HCT116 (cell line): ENCODE data around the gene SLC24A3.

Experiments
- CEBPB ChIP-seq: IDR thresholded peaks from 2 replicates; pipeline ENCODE4 v1.6.1; 2012; ENCODE audit warnings: low read depth
- EZH2 ChIP-seq: fragments of 200-600 bp; sonication (generic); IDR thresholded peaks from 2 replicates; pipeline ENCODE4 v1.6.1; 2017; ENCODE audit warnings: antibody characterized with exemption, mixed run types
- JUND ChIP-seq: IDR thresholded peaks from 2 replicates; pipeline ENCODE4 v1.6.1; 2012
- POLR2A ChIP-seq: IDR thresholded peaks from 2 replicates; pipeline ENCODE4 v1.7.0; 2011; ENCODE audit warnings: borderline replicate concordance; ENCODE audit not compliant: insufficient read depth, insufficient read length; ENCODE audit errors: extremely low read depth
- POLR2AphosphoS5 ChIP-seq: IDR thresholded peaks from 2 replicates; pipeline ENCODE4 v1.6.1; 2011; ENCODE audit warnings: mild to moderate bottlenecking, low read depth, low read length, moderate library complexity
- SIN3A ChIP-seq: IDR thresholded peaks from 2 replicates; pipeline ENCODE4 v1.6.1; 2012; ENCODE audit warnings: low read depth
- TCF7L2 ChIP-seq: IDR thresholded peaks from 2 replicates; pipeline ENCODE4 v1.7.0; 2011; ENCODE audit warnings: borderline replicate concordance, inconsistent platforms; ENCODE audit not compliant: insufficient read depth, insufficient read length; ENCODE audit errors: extremely low read depth
- ZFX ChIP-seq: fragments of 450-650 bp; IDR thresholded peaks from 2 replicates; pipeline ENCODE4 v1.6.1; 2017
- TF ChIP-seq, protein P1 (sequence below), 3 experiments: fragments of 200-600 bp in 1 of 3; sonication (generic) in 1 of 3; IDR thresholded peaks in 2 of 3; conservative IDR thresholded peaks in 1 of 3; 2 replicates each; pipeline ENCODE4 v1.5.1; 2012 to 2017; ENCODE audit warnings: low read depth in 2 of 3, low read length in 2 of 3, antibody characterized with exemption in 1 of 3, borderline replicate concordance in 1 of 3, control low read depth in 1 of 3, mild to moderate bottlenecking in 1 of 3, mixed read lengths in 1 of 3, mixed run types in 1 of 3, moderate library complexity in 1 of 3; ENCODE audit not compliant: insufficient read depth in 1 of 3
- TF ChIP-seq, protein P2 (sequence below): IDR thresholded peaks from 2 replicates; pipeline ENCODE4 v1.6.1; 2012
- TF ChIP-seq, protein P3 (sequence below): IDR thresholded peaks from 2 replicates; pipeline ENCODE4 v1.6.1; 2012; ENCODE audit warnings: low read depth

DNA sequence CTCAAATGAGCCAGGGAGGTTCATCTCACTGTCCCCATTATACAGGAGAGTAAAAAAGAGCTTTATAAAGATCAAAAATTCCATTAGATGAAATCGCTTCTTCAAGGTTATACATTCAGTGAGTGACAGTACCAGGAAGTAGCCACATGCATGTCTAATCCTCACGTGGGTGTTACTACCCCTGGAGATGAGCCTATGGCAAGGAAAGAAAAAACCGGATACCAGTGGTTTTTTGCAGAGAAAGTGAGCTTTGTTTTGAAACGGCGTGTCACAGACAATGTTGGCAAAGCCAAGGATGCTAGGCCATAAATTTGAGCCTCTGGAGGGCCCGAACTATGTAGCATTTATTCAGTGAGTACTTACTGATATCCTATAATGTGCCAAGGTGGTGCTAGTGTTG, 330.7 kb downstream of the SLC24A3 start:
- TF ChIP-seq, protein P1, sequence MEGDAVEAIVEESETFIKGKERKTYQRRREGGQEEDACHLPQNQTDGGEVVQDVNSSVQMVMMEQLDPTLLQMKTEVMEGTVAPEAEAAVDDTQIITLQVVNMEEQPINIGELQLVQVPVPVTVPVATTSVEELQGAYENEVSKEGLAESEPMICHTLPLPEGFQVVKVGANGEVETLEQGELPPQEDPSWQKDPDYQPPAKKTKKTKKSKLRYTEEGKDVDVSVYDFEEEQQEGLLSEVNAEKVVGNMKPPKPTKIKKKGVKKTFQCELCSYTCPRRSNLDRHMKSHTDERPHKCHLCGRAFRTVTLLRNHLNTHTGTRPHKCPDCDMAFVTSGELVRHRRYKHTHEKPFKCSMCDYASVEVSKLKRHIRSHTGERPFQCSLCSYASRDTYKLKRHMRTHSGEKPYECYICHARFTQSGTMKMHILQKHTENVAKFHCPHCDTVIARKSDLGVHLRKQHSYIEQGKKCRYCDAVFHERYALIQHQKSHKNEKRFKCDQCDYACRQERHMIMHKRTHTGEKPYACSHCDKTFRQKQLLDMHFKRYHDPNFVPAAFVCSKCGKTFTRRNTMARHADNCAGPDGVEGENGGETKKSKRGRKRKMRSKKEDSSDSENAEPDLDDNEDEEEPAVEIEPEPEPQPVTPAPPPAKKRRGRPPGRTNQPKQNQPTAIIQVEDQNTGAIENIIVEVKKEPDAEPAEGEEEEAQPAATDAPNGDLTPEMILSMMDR (IDR thresholded peaks at IDR 0.05 in 2 of 3, conservative IDR thresholded peaks at IDR 0.05 in 1 of 3; ENCODE audit: borderline replicate concordance in 1 of 3, insufficient read depth in 1 of 3, low read depth in 2 of 3, low read length in 2 of 3) = no peak
- TF ChIP-seq EZH2 = no peak
- no peak for TF ChIP-seq TCF7L2
- TF ChIP-seq, protein P2, sequence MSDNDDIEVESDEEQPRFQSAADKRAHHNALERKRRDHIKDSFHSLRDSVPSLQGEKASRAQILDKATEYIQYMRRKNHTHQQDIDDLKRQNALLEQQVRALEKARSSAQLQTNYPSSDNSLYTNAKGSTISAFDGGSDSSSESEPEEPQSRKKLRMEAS = no peak
- TF ChIP-seq POLR2AphosphoS5 = no peak
- TF ChIP-seq ZFX = no peak
- no peak for TF ChIP-seq SIN3A
- no peak for TF ChIP-seq POLR2A
- no peak for TF ChIP-seq JUND
- TF ChIP-seq, protein P3, sequence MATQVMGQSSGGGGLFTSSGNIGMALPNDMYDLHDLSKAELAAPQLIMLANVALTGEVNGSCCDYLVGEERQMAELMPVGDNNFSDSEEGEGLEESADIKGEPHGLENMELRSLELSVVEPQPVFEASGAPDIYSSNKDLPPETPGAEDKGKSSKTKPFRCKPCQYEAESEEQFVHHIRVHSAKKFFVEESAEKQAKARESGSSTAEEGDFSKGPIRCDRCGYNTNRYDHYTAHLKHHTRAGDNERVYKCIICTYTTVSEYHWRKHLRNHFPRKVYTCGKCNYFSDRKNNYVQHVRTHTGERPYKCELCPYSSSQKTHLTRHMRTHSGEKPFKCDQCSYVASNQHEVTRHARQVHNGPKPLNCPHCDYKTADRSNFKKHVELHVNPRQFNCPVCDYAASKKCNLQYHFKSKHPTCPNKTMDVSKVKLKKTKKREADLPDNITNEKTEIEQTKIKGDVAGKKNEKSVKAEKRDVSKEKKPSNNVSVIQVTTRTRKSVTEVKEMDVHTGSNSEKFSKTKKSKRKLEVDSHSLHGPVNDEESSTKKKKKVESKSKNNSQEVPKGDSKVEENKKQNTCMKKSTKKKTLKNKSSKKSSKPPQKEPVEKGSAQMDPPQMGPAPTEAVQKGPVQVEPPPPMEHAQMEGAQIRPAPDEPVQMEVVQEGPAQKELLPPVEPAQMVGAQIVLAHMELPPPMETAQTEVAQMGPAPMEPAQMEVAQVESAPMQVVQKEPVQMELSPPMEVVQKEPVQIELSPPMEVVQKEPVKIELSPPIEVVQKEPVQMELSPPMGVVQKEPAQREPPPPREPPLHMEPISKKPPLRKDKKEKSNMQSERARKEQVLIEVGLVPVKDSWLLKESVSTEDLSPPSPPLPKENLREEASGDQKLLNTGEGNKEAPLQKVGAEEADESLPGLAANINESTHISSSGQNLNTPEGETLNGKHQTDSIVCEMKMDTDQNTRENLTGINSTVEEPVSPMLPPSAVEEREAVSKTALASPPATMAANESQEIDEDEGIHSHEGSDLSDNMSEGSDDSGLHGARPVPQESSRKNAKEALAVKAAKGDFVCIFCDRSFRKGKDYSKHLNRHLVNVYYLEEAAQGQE = no peak
- TF ChIP-seq CEBPB = no peak
